Fibroblast of skin of right biceps (primary cell): ENCODE data around the gene ARHGAP19.

Source experiments
- DNase-seq: peaks from one replicate; pipeline ENCODE4 v3.0.0-alpha.2; 2013

The ARHGAP19 gene

GRCh38 chr10:97190450-97190849 lies 102.0 kb downstream of the ARHGAP19 start:
- DNase-seq: no peak

- no peak for DNase-seq
Measured at GRCh38 chr10:97188261-97188711, 104.2 kb downstream of the ARHGAP19 start.

GRCh38 chr10:97186911-97187310 lies 105.5 kb downstream of the ARHGAP19 start:
- DNase-seq: no peak

- DNase-seq: no peak
Measured at GRCh38 chr10:97185326-97186058, 106.9 kb downstream of the ARHGAP19 start, which contains the start of gene SLIT1. TSS of gene SLIT1 (minus strand) at chr10:97185959. CDS start at chr10:97185674, 285 bp downstream.

GRCh38 chr10:97184971-97185325 lies 107.5 kb downstream of the ARHGAP19 start:
- no peak for DNase-seq

- no peak for DNase-seq
Measured at GRCh38 chr10:97183314-97183713, 109.1 kb downstream of the ARHGAP19 start.

GRCh38 chr10:97182288-97182990 lies 110.0 kb downstream of the ARHGAP19 start:
- DNase-seq: no peak

GRCh38 chr10:97180986-97181385 lies 111.5 kb downstream of the ARHGAP19 start:
- no peak for DNase-seq

GRCh38 chr10:97180363-97180755 lies 112.1 kb downstream of the ARHGAP19 start:
- no peak for DNase-seq

GRCh38 chr10:97179731-97180362 lies 112.6 kb downstream of the ARHGAP19 start:
- peak; percentile 5 for DNase-seq

- no peak for DNase-seq
Measured at GRCh38 chr10:97179311-97179710, 113.1 kb downstream of the ARHGAP19 start.

- no peak for DNase-seq
Measured at GRCh38 chr10:97178074-97178473, 114.4 kb downstream of the ARHGAP19 start.

GRCh38 chr10:97176226-97176625 lies 116.2 kb downstream of the ARHGAP19 start:
- no peak for DNase-seq

GRCh38 chr10:97175586-97175985 lies 116.9 kb downstream of the ARHGAP19 start:
- no peak for DNase-seq

GRCh38 chr10:97174941-97175340 lies 117.5 kb downstream of the ARHGAP19 start:
- no peak for DNase-seq

- DNase-seq: no peak
Measured at GRCh38 chr10:97174276-97174775, 118.1 kb downstream of the ARHGAP19 start.

- no peak for DNase-seq
Measured at GRCh38 chr10:97173036-97173435, 119.4 kb downstream of the ARHGAP19 start.
